GM19099 (cell line): ENCODE results near the gene LSS.

Source experiments
- POLR2A ChIP-seq: IDR thresholded peaks from 3 replicates; pipeline ENCODE4 v1.6.1; 2011; ENCODE audit warnings: low read depth; ENCODE audit not compliant: insufficient read length; ENCODE audit errors: extremely low read depth

The LSS gene

DNA sequence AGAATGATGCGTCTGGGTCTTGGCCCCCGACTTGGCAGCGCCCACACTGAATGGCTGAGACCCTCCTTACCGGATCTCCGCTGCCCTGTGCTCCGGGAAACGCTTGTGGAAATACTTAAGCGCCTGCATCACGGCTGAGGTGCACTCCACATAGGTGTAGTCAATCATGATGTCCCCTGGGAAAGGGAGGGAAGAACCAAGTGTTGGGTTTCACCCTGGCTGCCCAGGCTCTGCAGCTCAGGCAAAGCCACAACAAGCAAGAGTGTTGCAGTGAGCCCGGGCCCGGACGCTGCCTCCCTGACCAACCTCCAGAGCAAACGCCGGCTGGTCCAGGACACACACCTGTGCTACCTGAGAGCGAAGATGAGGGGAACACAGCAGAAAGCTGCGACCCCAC, 22.8 kb downstream of the LSS start:
- no peak for TF ChIP-seq POLR2A

DNA sequence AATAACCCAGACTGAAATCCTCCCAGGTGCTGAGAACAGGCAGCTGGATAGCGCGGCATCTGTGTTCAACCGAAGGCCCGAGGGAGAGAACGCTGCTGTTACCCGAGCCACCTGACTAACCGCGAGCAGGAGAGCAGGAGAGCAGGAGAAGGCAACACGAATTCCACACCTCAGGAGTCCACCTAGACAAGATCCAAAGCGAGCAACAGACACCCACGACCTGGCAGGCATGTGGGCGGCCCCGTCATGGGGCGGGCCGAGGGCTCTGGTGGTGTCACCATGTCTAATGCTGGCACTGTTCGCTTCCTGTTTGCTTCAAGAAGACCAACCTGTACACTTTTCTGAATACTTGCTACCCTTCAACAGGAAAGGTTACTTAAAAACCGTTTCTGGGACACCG, 23.4 kb downstream of the LSS start:
- no peak for TF ChIP-seq POLR2A

DNA sequence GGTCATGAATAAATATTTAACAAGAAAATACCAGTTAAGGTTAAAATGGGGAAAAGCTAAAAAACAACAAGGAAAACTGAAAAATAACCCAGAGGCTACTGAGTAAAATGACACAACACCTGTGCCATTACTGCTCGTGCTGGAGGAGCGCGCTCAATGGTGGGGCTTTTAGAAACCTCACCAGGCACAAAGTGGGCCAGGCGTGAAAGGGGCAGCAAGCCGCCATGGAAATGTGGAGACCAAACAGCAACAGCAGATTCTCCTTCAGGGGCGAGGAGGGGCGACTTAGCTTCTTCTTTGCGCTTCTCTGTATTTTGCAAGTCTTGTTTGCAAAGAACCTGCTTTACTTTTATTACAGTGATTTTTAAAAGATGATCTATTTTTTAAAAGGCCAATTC, 25.4 kb downstream of the LSS start:
- no peak for TF ChIP-seq POLR2A

DNA sequence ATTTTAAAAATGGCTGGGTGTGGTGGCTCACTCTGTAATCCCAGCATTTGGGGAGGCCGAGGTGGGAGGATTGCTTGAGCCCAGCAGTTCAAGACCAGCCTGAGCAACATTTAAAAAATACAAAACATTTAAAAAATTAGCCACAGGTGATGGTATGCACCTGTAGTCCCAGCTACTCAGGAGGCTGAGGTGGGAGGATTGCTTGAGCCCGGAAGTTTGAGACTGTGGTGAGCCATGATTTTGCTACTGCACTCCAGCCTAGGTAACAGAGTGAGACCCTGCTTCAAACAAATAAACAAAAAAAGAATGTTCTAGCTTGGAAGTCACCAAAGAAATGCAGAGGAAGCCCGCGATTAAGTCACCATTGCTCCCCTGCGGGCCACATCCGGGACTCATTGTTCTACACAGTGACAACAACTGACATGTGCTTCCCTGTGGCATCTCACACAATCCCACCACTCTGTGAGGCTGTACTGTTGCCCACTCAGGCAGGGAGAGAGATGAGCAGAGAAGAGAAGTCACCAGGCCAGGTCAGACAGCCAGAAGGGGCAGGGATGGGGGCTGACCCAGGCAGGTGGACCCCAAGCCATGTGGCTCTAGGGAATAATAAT, 25.9 kb downstream of the LSS start:
- TF ChIP-seq POLR2A, result no peak

DNA sequence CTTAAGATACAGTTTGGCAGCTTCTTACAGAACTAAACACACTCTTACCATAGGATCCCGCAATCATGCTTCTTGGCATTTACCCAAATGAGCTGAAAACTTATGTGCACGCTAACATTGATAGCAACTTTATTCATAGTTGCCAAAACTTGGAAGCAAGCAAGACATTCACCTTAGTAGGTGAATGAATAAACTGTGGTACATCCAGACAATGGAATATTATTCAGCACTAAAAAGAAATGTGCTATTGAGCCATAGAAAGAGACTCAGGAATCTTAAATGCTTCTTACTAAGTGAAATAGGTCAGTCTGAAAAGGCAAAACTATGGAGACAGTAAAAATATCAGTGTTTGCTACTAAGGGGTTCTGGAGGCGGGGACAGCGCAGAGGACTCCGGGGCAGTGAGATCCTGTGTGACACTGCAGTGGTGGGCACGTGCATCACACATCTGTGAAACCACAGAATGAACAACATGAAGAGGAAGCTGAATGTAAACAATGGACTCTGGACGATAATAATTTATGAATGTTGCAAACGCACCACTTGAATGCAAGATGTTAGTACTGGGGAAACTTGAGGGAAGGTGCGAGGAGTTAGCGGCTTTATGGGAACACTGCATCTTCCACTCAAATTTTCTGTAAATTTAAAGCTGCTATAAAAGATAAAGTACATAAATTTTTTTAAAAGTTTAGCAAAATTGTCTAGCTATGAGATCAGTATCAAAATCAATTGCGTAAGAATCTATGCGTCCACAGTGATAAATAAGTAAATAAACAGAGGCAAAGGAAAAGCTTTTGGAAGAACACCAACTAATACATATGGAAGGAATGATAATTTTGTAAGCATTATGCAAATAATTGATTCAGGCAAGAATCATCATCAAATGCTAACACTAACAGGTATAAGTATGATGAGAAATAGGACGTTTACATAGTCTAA, 28.9 kb downstream of the LSS start:
- no peak for TF ChIP-seq POLR2A

DNA sequence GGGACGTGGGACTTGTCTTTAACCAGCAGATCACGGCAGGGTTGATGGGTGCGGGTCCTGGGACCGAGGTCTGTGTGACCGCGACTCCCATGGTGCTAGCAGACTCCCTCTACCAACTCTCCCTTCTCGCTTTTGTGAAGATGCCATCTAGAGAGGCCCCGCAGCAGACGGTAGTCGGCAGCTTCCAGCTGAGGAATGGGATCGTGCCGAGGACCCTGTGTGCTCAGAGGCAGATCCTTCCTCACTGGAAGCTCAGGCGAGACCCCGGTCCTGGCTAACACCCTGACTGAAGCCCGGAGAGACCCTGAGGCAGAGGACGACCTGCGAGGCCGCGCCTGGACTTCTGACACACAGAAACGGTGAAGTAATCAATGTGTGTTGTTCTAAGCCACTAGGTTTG, 31.8 kb downstream of the LSS start:
- no peak for TF ChIP-seq POLR2A

DNA sequence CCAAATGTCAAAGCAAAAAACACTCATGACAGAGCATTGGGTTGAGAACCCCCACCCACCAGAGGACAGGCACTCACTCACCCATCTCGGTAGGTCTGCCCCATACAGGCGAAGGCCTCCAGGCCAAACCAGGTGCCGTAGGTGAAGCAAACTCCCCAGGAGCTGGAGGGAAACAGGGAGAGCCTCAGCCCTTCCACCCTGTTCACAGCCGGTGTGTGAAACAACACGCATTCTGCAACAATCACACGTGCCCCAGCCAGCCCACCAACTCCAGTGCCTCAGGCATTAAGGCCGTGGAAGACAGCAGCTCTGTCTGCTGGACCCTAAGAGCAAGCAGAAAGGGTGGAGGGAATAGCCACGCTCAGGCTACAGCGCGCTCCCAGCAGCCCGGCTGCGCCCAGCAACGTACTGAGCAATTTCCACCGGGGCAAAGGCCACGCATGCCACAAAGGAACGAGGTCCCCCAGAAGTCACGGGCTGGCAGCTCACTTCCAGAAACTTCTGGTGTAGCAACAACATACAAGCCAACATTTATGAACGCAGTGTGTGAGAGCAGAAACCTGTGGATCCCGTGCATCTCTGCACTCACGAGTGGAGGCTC, 32.9 kb downstream of the LSS start:
- TF ChIP-seq POLR2A, result no peak

DNA sequence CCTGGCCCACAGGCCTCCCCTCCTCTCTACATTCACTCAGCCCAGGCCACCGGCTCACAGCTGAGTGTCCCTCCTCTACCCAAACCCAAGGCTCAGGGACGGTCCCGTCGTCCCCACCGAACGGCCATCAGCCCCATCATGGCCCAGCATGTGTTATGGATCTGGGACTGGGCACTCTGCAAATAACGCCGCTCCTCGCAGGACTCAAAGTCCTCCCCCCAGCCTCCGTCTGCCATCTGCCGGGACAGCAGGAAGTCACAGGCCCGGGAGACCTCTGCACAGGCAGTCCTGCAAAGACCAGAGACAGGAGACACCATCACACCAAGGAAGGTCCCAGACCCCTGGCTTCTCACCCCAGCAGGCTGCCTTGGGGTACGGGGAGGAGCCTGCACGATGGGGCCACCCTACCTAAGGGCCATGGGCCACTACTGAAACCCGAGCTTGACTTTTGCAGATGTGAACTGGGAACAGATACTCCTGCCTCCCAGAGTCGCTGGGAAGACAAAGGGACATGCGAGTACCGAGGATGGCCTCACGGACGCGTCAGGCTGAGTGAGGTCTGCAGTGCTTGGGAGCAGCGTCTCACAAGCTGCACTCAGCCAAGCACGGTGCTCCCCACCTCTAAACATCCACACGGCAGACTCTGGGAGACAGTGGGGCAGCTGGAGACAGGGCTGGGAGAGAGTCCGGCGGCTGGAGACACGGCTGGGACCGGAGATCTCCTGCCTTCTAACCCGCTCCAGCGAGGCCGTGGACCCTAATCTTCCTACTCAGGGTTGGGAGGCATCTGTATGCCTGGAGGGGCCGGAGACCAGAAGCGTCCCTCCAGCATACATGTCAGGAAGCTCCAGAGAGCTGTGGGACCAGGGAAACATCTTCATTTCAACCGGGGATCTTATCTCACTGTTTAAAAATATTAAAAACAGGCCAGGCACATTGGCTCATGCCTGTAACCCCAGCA, 33.9 kb downstream of the LSS start:
- TF ChIP-seq POLR2A, result no peak

DNA sequence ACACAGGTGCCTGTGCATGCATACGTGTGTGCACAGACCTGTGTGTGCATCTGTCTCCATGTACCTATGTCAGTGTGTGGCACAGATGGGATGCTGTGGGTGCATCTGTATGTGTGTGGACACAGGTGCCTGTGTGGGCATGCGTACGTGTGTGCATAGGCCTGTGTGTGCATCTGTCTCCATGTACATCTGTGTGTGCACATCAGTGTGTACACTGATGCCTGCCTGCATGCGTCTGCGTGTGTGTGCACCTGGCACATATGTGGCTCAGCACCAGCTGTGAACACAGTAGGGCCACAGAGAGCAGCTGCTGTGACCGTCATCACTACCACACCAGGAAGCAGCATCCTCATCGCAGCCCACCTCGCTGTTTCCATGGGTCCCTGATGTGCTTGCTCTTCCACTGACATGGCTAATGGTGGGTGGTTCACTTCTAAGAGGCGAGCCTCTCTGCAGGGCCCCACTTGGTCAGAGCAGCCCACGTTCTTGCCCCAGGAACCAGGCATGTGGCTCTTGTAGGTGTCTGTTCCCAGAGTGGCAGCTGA, 34.7 kb downstream of the LSS start:
- no peak for TF ChIP-seq POLR2A

DNA sequence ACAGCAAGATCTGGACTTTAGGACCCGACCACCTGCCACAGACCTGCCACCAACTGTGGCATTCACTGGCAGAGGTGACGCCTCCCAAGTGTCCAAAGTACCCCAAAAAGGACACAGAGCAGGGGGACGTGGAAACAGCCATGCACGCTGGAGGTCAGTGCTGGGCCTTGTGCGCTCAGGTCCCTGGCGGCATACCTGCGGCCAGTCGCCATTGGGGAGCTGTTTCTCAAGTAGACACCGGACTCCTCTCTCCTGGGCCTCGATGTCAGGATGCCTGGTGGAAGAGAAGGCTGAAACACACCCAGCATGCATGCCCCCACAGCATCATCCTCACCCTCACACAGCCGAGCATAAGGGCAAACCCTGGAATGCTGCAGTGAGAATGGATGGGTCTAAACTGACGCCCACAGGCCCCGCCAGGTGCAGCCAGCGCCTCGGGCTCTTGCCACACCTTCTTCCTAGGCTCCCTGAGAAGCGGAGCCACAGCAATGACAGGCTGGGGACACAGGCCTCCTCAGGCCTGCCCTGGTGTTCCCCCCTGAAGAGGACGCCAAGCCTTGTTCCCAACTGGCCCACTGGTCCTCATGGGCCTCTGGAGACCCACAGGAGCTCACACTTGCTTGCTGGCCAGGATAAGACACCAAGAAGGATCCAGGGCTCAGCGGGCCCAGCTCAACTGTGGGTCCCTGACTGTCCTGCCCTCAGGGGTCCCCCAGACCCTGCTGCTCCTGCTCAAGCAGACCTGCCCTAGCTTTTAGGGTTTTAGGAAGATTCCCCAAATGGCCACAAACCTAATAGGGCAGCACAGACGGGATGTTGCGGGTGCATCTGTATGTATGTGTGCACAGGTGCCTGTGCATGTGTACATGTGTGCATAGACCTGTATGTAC, 36.6 kb downstream of the LSS start:
- TF ChIP-seq POLR2A, result no peak

DNA sequence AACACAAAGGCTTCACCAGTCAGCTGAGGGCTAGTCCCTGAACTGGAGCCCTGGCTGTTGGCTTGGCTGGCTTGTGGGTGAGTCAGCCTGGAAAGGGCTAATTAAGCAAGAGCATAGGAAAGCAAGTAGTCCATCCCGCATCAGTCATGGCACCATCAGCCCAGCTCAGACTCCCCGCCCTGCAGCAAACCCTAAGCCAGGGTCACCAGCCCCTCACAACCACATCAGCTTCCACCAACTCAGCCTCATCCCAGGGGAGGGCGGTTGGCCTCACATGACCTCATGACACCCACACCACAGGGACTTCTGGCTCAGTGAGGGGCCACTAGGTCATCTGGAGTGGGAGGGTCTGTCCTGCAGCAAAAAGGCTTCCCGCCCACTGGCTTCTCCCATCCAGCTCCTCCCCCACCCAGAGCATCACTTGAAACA, 37.3 kb downstream of the LSS start:
- no peak for TF ChIP-seq POLR2A

DNA sequence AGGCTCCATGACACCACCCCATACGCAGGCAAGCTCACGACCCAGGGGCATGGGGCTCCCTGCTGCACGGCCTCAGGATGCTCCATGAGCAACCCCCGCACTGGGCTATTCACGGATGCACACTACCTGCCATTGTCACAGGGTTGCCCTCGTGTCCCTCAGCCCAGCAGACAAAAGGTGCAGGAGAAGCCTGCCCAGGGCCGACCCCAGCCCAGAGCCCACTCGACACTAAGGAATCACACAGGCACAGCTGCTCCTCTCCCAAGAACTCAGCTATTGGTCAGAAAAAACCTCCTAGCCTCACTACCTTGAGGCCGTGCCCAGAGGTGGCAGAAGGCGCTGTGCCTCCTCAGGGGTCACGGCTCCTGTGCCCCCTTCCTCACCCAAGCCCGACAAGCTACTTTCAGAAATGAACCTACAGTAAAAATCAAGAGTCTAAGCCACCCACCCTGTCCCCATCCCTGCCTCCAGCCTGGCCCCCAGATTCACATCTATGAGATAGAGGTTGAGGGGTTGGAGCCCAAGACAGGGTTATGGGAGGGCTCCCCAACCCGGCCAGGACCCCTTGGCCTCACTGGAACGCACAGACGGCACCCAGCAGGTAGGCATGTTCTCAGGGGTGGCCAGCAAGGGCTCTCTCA, 38.0 kb downstream of the LSS start:
- no peak for TF ChIP-seq POLR2A

DNA sequence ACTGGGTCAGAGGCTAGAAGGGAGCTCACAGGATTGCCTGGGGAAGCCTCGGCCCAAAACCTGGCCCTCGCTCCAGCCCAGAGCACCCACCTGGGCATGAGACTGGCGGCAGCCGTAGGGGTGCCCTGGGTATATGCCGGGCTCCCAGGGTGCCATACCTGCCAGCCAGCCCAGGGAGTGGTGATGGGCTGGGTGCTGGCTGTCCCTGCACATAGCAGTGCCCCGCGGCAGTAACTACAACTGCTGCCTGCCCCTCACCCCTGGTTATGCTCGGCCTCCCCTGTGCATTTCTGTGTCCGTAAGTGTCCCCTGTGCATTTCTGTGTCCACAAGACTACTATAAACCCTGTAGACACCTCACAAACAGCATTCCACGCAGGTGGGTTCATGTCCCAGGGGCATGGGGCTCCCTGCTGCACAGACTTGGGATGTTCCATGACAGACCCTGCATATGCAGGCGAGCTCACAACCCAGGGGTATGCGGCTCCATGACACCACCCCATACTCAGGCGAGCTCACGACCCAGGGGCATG, 38.5 kb downstream of the LSS start:
- TF ChIP-seq POLR2A, result no peak
